ENCODE data around the gene RABL6.
"Not testable (repeated sequence)": the region's sequence is repeated elsewhere in the genome, so short reads cannot be mapped to it uniquely, and the experiment has no call there.

The RABL6 gene

DNA sequence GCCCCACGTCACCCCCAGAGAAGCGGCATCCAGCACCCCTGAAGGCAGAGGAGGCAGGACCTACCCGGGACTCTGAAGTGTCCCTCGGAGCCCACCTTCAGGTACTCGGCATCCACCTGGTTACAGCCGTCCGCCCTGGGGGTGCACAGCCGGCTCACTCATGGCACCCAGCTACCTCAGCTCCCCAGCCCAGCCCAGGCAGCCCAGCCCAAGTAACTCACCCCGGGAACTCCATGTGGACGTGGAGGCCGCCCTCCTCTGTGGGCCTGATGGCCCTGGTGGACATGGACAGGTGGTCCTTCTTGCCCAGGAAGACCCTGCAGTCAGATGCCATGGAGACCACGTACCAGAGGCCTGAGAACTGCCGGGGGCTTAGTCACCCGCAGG lies 44.1 kb upstream of the RABL6 start:
- TF ChIP-seq POLR2AphosphoS5 (IDR thresholded peaks at IDR 0.05; ENCODE audit: low read depth), result no peak
- TF ChIP-seq, protein P1, sequence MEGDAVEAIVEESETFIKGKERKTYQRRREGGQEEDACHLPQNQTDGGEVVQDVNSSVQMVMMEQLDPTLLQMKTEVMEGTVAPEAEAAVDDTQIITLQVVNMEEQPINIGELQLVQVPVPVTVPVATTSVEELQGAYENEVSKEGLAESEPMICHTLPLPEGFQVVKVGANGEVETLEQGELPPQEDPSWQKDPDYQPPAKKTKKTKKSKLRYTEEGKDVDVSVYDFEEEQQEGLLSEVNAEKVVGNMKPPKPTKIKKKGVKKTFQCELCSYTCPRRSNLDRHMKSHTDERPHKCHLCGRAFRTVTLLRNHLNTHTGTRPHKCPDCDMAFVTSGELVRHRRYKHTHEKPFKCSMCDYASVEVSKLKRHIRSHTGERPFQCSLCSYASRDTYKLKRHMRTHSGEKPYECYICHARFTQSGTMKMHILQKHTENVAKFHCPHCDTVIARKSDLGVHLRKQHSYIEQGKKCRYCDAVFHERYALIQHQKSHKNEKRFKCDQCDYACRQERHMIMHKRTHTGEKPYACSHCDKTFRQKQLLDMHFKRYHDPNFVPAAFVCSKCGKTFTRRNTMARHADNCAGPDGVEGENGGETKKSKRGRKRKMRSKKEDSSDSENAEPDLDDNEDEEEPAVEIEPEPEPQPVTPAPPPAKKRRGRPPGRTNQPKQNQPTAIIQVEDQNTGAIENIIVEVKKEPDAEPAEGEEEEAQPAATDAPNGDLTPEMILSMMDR (IDR thresholded peaks at IDR 0.05; ENCODE audit: insufficient read depth, low read length), result no peak
- no peak for TF ChIP-seq REST (IDR thresholded peaks at IDR 0.05; ENCODE audit: insufficient replicate concordance, low read depth)
- no peak for TF ChIP-seq SPI1 (IDR thresholded peaks at IDR 0.05; ENCODE audit: borderline replicate concordance, low read depth)
- TF ChIP-seq GABPA (IDR thresholded peaks at IDR 0.05; ENCODE audit: low read depth), result no peak
- no peak overlapping the region for H3K27ac ChIP-seq (replicated peaks)
- no peaks in the 10 kb centered on the region for H3K27me3 ChIP-seq (ENCODE audit: insufficient read depth, poor library complexity, severe bottlenecking)

GRCh38 chr9:136764301-136764891 lies 43.4 kb upstream of the RABL6 start, which contains the start of gene LCN15:
Gene LCN15, minus strand, starts transcription at chr9:136764518. Its CDS starts 30 bp downstream, at chr9:136764488.
- H3K27ac ChIP-seq (replicated peaks), result no peak within 1 kb of the TSS

More for the DNA sequence above, 44.1 kb upstream of the RABL6 start:
- DNase-seq (ENCODE audit: low read depth in 1 of 2, low spot score in 1 of 2), result no peak
- no peak overlapping the region for H3K4me3 ChIP-seq (replicated peaks; ENCODE audit: insufficient read depth, low read length)

DNA sequence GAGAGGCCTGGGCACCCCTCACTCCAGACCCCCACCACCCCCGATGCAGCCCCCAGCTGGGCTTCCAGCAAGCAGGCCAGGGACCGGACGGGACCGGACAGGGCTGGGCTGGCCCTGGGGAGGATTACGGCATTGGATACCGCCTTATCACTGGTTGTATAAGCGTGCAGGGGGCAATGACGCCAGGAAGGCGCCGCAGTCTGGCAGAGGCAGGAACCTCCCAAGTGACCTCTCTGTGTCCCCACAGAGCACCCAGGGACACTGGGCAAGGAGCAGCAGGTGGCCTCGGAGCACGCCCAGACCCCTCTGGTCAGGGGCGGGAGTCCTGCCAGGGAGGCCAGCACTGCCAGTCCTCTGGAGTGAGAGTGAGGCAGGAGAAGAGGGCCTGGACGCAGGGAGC lies 42.7 kb upstream of the RABL6 start:
- TF ChIP-seq, protein P1 (IDR thresholded peaks at IDR 0.05; ENCODE audit: insufficient read depth, low read length), result no peak
- no peak for TF ChIP-seq POLR2AphosphoS5 (IDR thresholded peaks at IDR 0.05; ENCODE audit: low read depth)
- no peak for TF ChIP-seq GABPA (IDR thresholded peaks at IDR 0.05; ENCODE audit: low read depth)
- TF ChIP-seq REST (IDR thresholded peaks at IDR 0.05; ENCODE audit: insufficient replicate concordance, low read depth), result no peak
- TF ChIP-seq SPI1 (IDR thresholded peaks at IDR 0.05; ENCODE audit: borderline replicate concordance, low read depth), result no peak
- H3K4me3 ChIP-seq (replicated peaks; ENCODE audit: insufficient read depth, low read length), result no peak overlapping the region

More at GRCh38 chr9:136764301-136764891, 43.4 kb upstream of the RABL6 start, which contains the start of gene LCN15:
- Histone ChIP-seq H3K4me3 (replicated peaks; ENCODE audit: insufficient read depth, low read length) (no peak within 1 kb of the TSS), H3K27me3 (ENCODE audit: insufficient read depth, poor library complexity, severe bottlenecking) (no peaks in the 10 kb centered on the region)
- DNase-seq (ENCODE audit: low read depth in 1 of 2, low spot score in 1 of 2), result no peak
- TF ChIP-seq, protein P1 (IDR thresholded peaks at IDR 0.05; ENCODE audit: insufficient read depth, low read length), result no peak
- TF ChIP-seq GABPA (IDR thresholded peaks at IDR 0.05; ENCODE audit: low read depth) (no peak), POLR2AphosphoS5 (IDR thresholded peaks at IDR 0.05; ENCODE audit: low read depth) (no peak), SPI1 (IDR thresholded peaks at IDR 0.05; ENCODE audit: borderline replicate concordance, low read depth) (no peak), REST (IDR thresholded peaks at IDR 0.05; ENCODE audit: insufficient replicate concordance, low read depth) (no peak)

GRCh38 chr9:136765745-136766409 lies 41.9 kb upstream of the RABL6 start:
- DNase-seq (ENCODE audit: low read depth in 1 of 2, low spot score in 1 of 2); H3K27ac ChIP-seq (replicated peaks); H3K27me3 ChIP-seq (ENCODE audit: insufficient read depth, poor library complexity, severe bottlenecking); H3K4me3 ChIP-seq (replicated peaks; ENCODE audit: insufficient read depth, low read length): not testable (repeated sequence)

More for the DNA sequence above, 42.7 kb upstream of the RABL6 start:
- Histone ChIP-seq H3K27ac (replicated peaks) (no peak overlapping the region), H3K27me3 (ENCODE audit: insufficient read depth, poor library complexity, severe bottlenecking) (no peaks in the 10 kb centered on the region)
- no peak for DNase-seq (ENCODE audit: low read depth in 1 of 2, low spot score in 1 of 2)

- H3K4me3 ChIP-seq (replicated peaks; ENCODE audit: insufficient read depth, low read length); H3K27ac ChIP-seq (replicated peaks); H3K27me3 ChIP-seq (ENCODE audit: insufficient read depth, poor library complexity, severe bottlenecking): not testable (repeated sequence)
- DNase-seq (ENCODE audit: low read depth in 1 of 2, low spot score in 1 of 2), result peak in 1 of 2 experiments; percentile 51
Measured at GRCh38 chr9:136766410-136767120, 41.2 kb upstream of the RABL6 start.
